ENCODE measurements around the gene RSPH9.
"Not testable (repeated sequence)": the region's sequence is repeated elsewhere in the genome, so short reads cannot be mapped to it uniquely, and the experiment has no call there.

RSPH9 gene

GRCh38 chr6:43687079-43687436, 42.2 kb downstream of the RSPH9 start:
- no peak for DNase-seq (ENCODE audit: low spot score)

- DNase-seq (ENCODE audit: low spot score): peak; percentile 73
These were observed 42.9 kb downstream of the RSPH9 start, which contains the start of gene MRPS18A for GRCh38 chr6:43687437-43688347. Gene MRPS18A, minus strand, starts transcription at chr6:43687791. Its CDS starts 12 bp downstream, at chr6:43687779.

GRCh38 chr6:43689421-43689820, 44.6 kb downstream of the RSPH9 start:
- no peak for DNase-seq (ENCODE audit: low spot score)

- no peak for DNase-seq (ENCODE audit: low spot score)
These were observed 50.6 kb downstream of the RSPH9 start for GRCh38 chr6:43695215-43695966.

- DNase-seq (ENCODE audit: low spot score): no peak
These were observed 51.1 kb downstream of the RSPH9 start for GRCh38 chr6:43695967-43696291.

GRCh38 chr6:43697421-43697820, 52.6 kb downstream of the RSPH9 start:
- DNase-seq (ENCODE audit: low spot score): no peak

GRCh38 chr6:43698584-43699349, 53.9 kb downstream of the RSPH9 start:
- DNase-seq (ENCODE audit: low spot score): no peak

GRCh38 chr6:43699564-43700186, 54.8 kb downstream of the RSPH9 start:
- DNase-seq (ENCODE audit: low spot score): no peak

GRCh38 chr6:43700939-43701560, 56.2 kb downstream of the RSPH9 start:
- not testable (repeated sequence) for DNase-seq (ENCODE audit: low spot score)

GRCh38 chr6:43702171-43702533, 57.3 kb downstream of the RSPH9 start:
- no peak for DNase-seq (ENCODE audit: low spot score)

- no peak for DNase-seq (ENCODE audit: low spot score)
These were observed 58.0 kb downstream of the RSPH9 start for GRCh38 chr6:43702534-43703440.

GRCh38 chr6:43703512-43704429, 58.9 kb downstream of the RSPH9 start:
- DNase-seq (ENCODE audit: low spot score): no peak

GRCh38 chr6:43705996-43706395, 61.2 kb downstream of the RSPH9 start:
- DNase-seq (ENCODE audit: low spot score): no peak

GRCh38 chr6:43706788-43707187, 62.0 kb downstream of the RSPH9 start:
- DNase-seq (ENCODE audit: low spot score): no peak

- DNase-seq (ENCODE audit: low spot score): no peak
These were observed 62.4 kb downstream of the RSPH9 start for GRCh38 chr6:43707269-43707668.

GRCh38 chr6:43707767-43708166, 62.9 kb downstream of the RSPH9 start:
- no peak for DNase-seq (ENCODE audit: low spot score)

GRCh38 chr6:43708860-43709653, 64.2 kb downstream of the RSPH9 start:
- DNase-seq (ENCODE audit: low spot score): no peak

- DNase-seq (ENCODE audit: low spot score): no peak
These were observed 64.9 kb downstream of the RSPH9 start for GRCh38 chr6:43709654-43710303.

Measured in CD4-positive, alpha-beta T cell treated with Interleukin-6 at 100 ng/mL for 8 hours (primary cell).